SH-SY5Y (cell line): ENCODE results near the gene RUVBL1.

Experiments
- GATA2 ChIP-seq: IDR thresholded peaks from 2 replicates; pipeline ENCODE4 v1.6.1; 2011; ENCODE audit warnings: mild to moderate bottlenecking, low read depth, low read length
- GATA3 ChIP-seq: IDR thresholded peaks from 2 replicates; pipeline ENCODE4 v1.6.1; 2011; ENCODE audit warnings: low read depth, mild to moderate bottlenecking, low read length, moderate library complexity

DNA sequence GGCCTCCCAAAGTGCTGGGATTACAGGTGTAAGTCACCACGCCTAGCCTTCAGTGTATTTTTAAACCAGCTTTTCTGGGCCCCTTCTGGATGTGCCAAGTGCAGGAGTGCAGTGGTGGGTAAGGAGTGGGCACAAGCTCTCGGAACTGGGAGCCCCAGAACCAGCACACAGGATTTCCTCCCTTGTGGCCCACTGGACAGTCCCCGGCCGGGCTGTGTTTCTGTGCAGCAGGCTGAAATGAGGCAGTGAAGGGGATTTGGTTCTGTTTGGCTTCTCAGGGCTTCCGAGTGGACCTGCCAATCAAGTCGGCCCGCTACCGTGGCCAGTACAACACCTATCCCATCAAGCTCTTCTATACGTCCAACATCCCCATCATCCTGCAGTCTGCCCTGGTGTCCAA lies 56.9 kb downstream of the RUVBL1 start:
- TF ChIP-seq GATA2 (no peak), GATA3 (no peak)
